ENCODE results near the gene CDH13.
A peak's percentile ranks its signal among the peaks of the same experiment; 100 is the strongest.

CDH13 gene
- long read RNA-seq, partial matches to known transcripts = 0 of 2 reads
- long read RNA-seq, other reads (novel, unspliced or antisense) = 2 of 2 reads

- Histone ChIP-seq H3K27ac (replicated peaks) (no peak within 1 kb of the TSS), H3K4me3 (replicated peaks; ENCODE audit: insufficient read depth, low read length) (no peak within 1 kb of the TSS), H3K27me3 (ENCODE audit: insufficient read depth, poor library complexity, severe bottlenecking) (peaks cover 27% of the 10 kb centered on the region)
- DNase-seq (ENCODE audit: low read depth in 1 of 2, low spot score in 1 of 2) = no peak
- no peak for TF ChIP-seq CTCF (IDR thresholded peaks at IDR 0.05; ENCODE audit: insufficient read depth, low read length)
- TF ChIP-seq, protein P1, sequence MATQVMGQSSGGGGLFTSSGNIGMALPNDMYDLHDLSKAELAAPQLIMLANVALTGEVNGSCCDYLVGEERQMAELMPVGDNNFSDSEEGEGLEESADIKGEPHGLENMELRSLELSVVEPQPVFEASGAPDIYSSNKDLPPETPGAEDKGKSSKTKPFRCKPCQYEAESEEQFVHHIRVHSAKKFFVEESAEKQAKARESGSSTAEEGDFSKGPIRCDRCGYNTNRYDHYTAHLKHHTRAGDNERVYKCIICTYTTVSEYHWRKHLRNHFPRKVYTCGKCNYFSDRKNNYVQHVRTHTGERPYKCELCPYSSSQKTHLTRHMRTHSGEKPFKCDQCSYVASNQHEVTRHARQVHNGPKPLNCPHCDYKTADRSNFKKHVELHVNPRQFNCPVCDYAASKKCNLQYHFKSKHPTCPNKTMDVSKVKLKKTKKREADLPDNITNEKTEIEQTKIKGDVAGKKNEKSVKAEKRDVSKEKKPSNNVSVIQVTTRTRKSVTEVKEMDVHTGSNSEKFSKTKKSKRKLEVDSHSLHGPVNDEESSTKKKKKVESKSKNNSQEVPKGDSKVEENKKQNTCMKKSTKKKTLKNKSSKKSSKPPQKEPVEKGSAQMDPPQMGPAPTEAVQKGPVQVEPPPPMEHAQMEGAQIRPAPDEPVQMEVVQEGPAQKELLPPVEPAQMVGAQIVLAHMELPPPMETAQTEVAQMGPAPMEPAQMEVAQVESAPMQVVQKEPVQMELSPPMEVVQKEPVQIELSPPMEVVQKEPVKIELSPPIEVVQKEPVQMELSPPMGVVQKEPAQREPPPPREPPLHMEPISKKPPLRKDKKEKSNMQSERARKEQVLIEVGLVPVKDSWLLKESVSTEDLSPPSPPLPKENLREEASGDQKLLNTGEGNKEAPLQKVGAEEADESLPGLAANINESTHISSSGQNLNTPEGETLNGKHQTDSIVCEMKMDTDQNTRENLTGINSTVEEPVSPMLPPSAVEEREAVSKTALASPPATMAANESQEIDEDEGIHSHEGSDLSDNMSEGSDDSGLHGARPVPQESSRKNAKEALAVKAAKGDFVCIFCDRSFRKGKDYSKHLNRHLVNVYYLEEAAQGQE (IDR thresholded peaks at IDR 0.05; ENCODE audit: insufficient replicate concordance, low read depth) = no peak
- TF ChIP-seq GABPA (IDR thresholded peaks at IDR 0.05; ENCODE audit: low read depth) = no peak
- TF ChIP-seq SPI1 (IDR thresholded peaks at IDR 0.05; ENCODE audit: borderline replicate concordance, low read depth) = no peak
- TF ChIP-seq POLR2AphosphoS5 (IDR thresholded peaks at IDR 0.05; ENCODE audit: low read depth) = no peak
These were observed at the start of gene CDH13 for GRCh38 chr16:82626791-82627261. CDH13 (plus strand) TSS chr16:82626969.

DNA sequence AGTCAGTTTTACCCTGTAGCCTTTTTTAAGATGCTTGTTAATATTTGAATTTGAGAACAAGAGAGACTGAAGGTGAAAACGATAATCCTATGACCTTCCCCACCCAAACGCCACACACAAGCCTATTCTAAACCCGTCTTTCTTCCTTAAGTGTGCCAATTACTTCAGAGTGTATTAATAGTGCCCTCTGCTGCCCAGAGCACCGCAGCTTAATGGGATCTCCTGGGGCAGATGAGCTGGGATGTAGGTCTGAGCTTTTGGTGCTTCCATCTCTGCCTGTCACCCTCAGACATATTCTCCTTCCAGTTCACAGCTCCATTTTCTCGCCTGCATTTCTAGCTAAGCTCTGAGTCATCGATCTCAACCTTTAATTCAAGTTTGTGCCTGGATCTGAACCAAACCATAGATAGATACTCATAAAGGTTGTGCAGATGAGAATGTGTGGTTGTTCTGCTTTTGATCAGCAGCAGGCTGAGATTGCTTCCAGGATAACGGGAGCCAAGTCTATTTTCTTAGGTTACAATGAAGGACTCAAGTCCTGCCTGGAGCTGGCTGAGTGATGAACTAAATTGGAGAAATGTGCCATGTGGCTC, 46.4 kb upstream of the CDH13 start:
- TF ChIP-seq POLR2AphosphoS5 (IDR thresholded peaks at IDR 0.05; ENCODE audit: low read depth) = no peak
- TF ChIP-seq, protein P1 (IDR thresholded peaks at IDR 0.05; ENCODE audit: insufficient replicate concordance, low read depth) = no peak
- TF ChIP-seq GABPA (IDR thresholded peaks at IDR 0.05; ENCODE audit: low read depth) = no peak
- no peak for TF ChIP-seq CTCF (IDR thresholded peaks at IDR 0.05; ENCODE audit: insufficient read depth, low read length)
- TF ChIP-seq SPI1 (IDR thresholded peaks at IDR 0.05; ENCODE audit: borderline replicate concordance, low read depth) = no peak
- H3K27ac ChIP-seq (replicated peaks) = no peak overlapping the region
- no peaks in the 10 kb centered on the region for H3K27me3 ChIP-seq (ENCODE audit: insufficient read depth, poor library complexity, severe bottlenecking)
- DNase-seq (ENCODE audit: low read depth in 1 of 2, low spot score in 1 of 2) = peak in 1 of 2 experiments; percentile 2
- no peak overlapping the region for H3K4me3 ChIP-seq (replicated peaks; ENCODE audit: insufficient read depth, low read length)

DNA sequence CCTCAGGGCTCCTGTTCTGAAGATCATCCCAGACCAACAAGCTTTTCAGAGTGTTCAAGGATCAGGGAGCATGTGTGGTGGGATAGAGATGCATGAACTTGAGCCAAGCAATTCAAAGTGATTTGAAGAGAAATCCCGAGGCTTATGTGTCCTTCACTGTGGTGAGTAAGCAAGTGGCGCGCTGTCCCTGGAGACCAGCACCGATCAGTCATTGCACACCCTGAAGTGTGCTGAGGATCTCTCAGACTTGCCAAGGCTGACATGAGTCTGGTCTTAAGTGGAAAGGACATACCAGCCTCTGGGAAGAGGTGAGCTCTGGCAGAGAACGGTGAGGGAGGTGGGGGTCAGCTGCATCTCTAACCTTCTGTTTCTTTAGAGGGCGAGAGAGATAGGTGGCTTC, 43.8 kb upstream of the CDH13 start:
- Histone ChIP-seq H3K27ac (replicated peaks) (no peak overlapping the region), H3K27me3 (ENCODE audit: insufficient read depth, poor library complexity, severe bottlenecking) (no peaks in the 10 kb centered on the region)

More for the DNA sequence above, 43.8 kb upstream of the CDH13 start:
- DNase-seq (ENCODE audit: low read depth in 1 of 2, low spot score in 1 of 2) = no peak
- H3K4me3 ChIP-seq (replicated peaks; ENCODE audit: insufficient read depth, low read length) = no peak overlapping the region
- no peak for TF ChIP-seq GABPA (IDR thresholded peaks at IDR 0.05; ENCODE audit: low read depth)
- no peak for TF ChIP-seq SPI1 (IDR thresholded peaks at IDR 0.05; ENCODE audit: borderline replicate concordance, low read depth)
- TF ChIP-seq, protein P1 (IDR thresholded peaks at IDR 0.05; ENCODE audit: insufficient replicate concordance, low read depth) = no peak
- no peak for TF ChIP-seq CTCF (IDR thresholded peaks at IDR 0.05; ENCODE audit: insufficient read depth, low read length)
- TF ChIP-seq POLR2AphosphoS5 (IDR thresholded peaks at IDR 0.05; ENCODE audit: low read depth) = no peak
